HG03378 (cell line): ENCODE results near the gene CREB5.
"Not testable (repeated sequence)": the region's sequence is repeated elsewhere in the genome, so short reads cannot be mapped to it uniquely, and the experiment has no call there.

Experiments
- ATAC-seq: cut with Tn5 transposase; IDR thresholded peaks from one replicate; pipeline ENCODE4 v1.9.1; 2021; ENCODE audit warnings: mild to moderate bottlenecking, moderate library complexity; ENCODE audit not compliant: unreplicated experiment

The CREB5 gene

DNA sequence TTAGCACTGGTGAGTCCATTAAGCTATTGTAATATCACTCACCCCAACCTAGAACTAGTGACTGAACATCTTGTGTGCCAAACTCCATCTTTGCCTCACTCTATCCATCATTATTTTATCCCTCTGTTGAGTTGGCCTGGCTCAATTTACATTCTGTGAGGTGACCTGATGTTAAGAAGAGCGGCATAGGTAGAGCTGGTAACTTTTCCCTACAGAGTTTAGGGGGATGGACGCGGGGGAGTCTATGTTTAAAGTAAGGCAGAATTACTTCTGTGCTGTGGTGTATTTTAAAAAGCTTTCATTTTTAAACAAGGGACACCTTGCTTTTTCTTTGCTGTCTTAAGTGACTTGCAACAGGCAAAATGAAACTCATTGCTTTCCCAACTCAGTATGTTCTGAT, 186.3 kb downstream of the CREB5 start:
- no peak for ATAC-seq

DNA sequence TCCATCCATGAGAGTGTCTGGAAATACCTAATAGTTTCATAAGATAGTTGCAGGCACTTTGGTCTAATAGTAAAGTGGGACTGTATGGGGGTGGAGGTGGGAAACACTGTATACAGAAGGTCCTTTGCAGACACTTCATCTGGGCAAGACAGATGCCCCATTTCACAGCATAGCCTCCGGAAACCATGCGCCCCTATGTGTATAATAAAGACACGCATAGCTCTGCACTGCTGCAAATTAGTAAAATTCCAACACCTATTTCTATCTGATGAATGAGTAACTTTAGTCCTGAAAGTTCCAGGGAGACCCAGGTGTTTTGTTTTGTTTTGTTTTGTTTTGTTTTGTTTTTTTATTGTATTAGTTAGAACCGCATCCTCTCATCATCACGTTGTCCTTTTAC, 187.1 kb downstream of the CREB5 start:
- ATAC-seq, result no peak

DNA sequence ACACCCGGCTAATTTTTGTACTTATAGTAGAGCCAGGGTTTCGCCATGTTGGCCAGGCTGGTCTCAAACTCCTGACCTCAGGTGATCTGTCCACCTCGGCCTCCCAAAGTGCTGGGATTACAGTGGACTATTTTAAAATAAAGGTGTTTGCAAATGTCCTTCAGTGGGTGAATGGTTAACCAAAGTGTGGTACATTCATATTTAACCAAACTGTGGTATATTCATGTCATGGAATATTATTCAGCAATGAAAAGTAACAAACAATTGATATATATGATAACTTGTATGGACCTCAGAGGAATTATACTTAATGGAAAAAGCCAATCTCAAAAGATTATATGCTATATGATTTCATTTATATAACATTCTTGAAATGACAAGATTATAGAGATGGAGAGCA, 190.0 kb downstream of the CREB5 start:
- no peak for ATAC-seq

DNA sequence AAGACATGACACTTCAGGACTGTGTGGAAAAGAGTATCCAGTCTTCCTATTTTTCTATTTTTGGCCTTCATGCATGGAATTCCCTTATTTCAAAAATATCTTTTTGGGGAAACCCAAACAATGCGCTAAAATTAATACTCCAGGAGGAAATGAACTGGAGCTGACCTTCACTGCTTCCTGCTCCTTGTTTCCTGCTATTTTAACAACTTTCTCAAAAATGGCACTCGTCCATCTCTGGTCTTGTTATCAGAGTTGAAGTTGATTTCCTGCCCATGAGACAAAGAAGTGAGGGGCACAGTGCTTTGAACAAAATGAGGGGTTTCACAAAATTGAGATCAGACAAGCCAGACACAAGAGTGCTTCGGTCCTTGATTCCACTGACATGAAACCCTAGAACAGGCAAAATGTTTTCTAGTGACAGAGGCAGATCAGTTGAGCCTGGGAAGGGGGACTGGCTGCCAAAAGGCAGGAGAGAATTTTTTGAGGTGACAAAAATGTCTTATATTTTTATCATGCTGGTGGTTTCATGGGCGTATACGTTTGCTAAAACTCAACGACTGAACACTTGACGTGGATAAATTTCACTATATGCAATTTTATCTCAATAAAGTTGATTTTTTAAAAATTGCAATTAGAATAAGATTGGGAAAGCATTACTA, 193.2 kb downstream of the CREB5 start:
- ATAC-seq, result no peak

DNA sequence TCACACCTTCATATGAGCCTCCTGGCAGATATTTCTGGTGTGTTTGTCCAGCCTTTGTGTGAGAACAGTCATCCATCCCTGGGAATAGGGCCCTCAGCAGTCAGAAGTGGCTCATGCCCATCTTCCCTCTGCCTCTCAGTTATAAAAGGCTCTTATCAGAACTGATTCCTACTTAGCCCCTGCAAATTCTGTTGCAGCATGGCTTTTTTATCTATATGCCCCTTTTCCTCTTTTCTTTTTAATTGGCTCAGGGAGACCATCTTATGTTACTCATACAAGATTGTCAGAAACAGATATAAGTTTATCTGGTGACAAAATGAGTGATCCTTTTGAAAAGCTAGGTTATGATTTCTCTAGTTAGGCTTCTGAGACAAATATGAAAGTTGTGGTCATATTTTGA, 194.1 kb downstream of the CREB5 start:
- ATAC-seq, result no peak

DNA sequence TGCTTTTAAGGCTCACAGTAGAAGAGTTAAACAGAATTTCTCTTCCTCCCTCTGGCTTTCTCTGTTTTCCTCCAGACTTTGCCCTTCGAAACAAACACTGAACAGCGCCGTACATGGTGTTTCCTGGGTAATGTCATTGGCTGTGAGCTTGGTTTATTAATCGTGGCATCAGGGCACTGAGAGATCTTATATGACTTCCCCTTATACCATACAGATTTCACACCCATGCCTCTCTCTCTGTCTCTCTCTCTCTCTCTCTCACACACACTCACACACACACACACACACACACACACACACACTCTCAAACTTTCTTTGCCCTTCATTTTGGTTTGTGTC, 195.5 kb downstream of the CREB5 start:
- no peak for ATAC-seq

DNA sequence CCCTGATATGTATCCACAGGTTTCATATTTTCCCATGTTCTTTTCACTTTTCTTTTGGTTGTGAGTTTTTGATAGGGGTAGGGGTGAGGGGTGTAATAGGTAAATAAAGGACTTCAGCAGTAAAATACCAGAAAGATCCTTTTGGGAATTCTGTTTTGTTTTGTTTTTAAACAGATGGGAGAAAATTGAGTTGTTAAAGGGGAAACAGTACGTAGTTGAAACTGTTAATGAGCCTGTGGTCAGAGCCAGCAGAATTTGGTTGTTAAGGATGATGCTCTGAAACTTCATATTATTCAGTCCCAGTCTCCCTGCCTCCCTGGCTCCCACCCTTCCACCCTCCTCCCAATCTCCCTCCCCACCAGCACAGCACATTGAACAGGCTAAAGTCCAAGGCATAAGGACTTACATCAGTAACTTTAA, 195.9 kb downstream of the CREB5 start:
- ATAC-seq, result no peak

DNA sequence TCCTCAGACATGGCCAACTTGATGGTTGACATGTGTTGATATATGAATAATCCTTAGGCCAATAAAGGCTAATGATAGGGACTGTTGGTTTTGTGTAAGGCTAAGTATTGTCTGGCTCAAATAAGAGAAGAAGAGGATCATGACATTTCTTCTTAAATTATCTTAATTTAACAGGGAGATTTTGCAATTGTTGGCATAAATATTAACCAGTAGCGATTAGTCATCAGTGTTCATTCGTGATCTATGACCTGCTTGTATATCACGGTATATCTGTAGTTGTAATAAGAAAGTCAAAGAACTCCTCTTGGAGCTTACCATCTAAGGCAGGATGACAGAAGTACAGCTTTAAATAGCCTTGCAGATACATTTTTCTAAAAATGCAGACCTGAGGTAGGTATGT, 196.4 kb downstream of the CREB5 start:
- no peak for ATAC-seq

DNA sequence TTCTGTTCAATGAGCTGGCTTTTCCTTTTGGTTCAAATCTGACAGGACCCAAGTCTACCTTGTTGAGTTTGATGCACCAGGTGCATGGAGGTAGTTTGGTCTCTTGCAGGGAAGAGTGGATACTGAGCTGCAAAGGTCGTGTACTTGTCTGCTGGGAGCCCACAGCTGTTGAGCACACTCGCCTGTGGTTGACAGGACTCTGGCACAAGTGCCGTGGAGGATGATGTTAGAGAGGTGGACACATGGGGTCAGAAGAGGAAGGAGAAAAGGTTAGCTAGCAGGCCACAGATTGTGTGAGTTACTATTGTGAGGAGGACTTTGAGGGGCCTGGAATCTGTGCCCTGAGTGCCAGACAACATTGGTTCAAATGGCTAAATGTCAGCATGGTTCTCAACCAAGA, 197.3 kb downstream of the CREB5 start:
- ATAC-seq, result no peak

DNA sequence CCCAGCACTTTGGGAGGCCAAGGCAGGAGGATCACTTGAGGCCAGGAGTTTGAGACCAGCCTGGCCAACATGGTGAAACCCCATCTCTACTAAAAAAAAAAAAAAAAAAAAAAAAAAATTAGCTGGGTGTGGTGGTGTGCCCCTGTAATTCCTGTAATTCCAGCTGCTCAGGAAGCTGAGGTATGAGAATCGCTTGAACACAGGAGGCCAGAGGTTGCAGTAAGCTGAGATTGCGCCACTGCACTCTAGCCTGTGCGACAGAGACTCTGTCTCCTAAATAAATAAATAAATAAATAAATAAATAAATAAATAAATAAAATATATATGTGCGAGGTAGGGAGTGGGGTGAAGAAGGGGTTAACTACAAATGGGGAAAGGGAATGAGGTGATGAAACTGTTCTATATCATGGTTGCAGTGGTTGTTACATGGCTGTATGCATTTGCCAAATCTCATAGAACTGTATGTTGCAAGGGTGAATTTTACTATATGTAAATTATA, 199.1 kb downstream of the CREB5 start:
- ATAC-seq, result not testable (repeated sequence)

DNA sequence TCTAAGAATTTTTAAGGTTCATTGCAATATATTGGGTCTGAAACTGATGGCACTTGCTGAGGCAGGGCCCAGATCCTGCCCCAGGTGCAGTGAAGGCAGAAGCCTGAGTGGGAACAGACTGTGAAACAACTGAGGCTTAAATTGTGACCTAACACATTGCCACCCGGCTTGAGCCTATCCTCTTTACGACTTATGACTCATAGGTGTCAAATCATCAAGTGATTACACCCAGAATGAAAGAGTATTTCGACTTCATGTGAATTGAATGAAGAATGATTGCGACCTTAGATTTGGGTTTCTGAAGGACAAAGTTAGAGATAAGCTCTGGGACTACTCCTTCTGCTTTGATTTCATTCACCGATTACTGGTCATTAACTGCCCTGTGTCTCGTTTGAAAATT, 200.9 kb downstream of the CREB5 start:
- no peak for ATAC-seq

DNA sequence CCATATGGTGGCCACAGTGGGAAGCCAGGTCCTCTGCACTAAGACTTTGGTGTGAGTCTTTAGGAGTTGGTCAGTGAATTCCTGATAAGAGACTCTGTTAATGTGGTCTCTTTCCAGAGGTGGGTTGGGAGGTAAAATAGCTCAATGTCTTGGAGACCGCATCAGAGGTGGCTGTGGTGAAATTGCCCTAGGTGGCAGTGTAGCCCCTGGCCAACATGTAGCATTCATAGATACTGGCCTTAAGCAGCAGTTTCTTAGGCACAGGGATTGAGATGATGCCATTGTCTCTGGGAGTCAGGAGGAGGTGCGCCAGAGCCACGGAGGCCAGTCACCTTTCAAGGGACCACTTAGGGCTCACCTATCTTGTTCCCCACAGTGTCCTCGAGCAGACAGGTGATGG, 202.8 kb downstream of the CREB5 start:
- no peak for ATAC-seq

DNA sequence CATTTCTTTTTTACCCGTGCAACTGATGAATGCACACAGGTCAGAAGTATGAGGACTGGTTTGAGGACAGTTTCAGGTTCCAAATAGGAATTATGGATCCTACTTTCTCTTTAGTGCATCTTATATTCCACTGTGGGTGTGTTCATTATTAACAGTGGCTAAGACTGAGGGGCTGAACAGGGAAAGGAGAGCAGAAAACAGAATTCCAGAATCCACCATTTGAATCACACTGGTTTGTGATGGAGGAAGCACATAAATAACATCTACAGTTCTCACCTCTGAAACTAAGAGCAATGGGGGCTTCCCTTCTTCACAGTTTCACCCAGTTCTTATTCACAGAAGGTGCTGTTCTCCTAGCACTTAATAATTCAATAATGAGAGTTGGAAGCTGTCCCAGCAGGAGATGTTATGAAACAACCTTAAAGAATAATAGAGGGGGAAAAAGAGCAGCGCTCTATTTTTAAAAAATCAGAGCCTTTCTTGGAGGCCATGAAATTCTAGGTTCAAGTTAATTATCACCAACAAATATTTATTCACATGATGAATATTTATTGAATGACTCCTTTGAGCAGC, 205.1 kb downstream of the CREB5 start:
- ATAC-seq, result no peak

DNA sequence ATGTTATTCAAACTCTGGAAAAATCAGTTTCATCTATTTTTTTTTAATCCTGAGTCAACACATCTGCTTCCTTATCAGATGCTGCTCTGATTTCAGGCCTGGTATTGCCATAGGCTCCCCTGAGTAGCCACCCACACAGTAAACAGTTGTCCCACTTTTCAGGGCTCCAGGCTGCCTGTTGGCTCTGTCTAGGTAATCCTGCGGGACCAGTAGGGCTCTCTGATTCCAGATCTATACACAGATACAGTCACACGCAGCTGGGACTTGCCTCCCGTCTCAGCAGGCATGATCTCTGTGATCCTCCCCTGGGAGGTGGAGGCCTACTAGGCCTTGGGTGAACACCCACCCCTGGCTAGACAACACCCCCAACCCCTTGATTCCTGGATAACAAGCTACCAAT, 206.1 kb downstream of the CREB5 start:
- ATAC-seq, result no peak

DNA sequence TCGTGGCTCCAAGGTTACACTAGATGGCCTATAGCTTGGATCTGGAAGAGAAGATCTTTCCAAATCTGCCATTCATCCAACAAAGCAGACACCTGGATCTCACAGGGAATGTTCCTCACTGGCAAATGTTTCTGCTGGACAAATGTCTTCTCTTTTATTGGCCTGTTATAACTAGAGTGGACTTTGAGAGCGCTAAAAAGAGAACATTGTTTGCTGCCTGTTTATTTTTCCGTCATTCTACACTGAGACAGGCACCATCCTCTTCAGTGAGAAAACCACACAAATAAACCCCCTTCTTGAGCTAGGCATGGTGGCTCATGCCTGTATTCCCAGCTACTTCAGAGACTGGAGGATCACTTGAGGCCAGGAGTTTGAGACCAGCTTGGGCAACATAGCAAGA, 206.9 kb downstream of the CREB5 start:
- ATAC-seq, result no peak

DNA sequence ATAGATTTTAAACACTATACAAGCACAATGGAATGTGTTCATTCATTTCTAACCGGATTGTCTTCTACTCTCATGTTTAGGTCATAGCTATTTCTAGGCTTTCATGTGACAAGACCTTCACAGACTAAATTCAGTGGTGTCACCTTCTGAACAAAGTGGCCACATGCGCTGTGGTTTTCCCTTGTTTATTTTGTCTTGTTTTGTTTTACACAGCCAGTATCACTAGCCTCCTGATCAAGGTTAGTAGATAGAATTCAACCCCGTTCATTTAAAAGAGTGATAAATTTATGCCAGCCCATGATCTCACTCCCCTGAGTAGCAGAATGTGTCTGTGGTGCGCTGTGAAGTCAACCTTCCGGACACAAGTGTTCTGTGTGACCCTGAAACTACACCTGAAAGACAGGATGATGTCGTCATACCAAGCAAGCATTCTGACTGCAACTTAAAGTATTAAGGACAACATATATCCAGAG, 209.1 kb downstream of the CREB5 start:
- ATAC-seq, result peak; percentile 67

DNA sequence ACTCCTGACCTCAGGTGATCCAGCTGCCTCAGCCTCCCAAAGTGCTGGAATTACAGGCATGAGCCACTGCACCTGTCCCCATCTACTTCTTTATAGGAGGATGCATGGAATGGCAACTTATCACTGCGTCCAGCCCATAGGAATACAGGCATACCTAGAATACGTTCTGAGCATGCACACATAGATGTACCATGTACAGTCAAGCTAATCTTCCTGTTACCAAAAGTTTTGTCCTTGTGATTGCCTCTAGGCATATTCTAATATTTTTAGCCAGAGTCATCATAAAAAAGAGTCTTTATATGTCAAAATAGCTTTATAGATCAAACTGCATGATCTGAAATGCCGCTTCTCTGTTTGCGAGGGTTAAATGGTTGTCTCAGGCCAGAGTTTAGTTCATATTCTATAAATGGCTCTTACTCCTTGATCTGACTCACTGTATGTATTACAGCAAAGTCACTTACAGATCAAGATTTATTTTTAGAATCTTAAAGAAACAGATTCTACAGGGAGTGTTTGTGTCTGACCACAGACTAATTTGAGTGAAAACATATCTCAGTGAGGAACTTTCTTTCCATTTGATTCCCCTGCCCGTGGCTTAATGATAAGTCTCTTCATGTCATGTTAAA, 210.9 kb downstream of the CREB5 start:
- no peak for ATAC-seq

DNA sequence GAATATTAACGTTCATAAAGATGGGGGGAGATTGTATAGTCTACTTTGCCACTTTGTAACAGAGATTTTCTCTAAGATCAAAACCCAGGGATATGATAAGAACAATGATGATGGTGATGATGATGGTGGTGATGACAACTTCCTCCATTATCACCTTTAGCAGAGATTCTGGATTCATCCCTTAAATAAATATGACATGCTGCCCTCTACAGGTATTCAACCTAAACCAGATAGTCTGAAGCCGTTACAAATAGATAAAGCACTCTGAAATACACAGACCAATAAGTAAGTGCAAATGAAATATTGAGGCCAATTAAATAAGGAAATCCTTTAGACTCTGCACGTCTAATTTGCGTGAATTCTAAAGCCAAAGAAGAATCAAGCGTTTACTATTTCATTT, 211.5 kb downstream of the CREB5 start:
- ATAC-seq, result no peak

DNA sequence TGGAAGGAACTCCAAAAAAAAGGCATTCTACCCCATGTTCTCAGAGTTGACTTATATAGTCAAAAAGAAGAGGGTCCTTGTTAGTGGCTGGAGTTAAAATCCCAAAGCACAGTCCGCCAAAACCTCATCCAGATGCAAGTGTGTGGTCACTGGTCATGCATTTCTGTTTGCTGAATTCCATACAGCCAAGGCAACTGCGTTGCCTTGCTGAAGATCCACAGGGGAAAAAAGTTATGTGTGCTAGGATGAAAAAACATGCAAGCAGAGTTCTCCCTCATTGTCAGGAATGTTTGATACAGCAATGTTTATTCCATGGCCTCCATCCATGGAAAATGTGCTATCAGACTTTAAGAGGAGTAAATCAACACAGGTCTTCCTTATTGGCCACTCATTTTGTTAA, 213.1 kb downstream of the CREB5 start:
- no peak for ATAC-seq

DNA sequence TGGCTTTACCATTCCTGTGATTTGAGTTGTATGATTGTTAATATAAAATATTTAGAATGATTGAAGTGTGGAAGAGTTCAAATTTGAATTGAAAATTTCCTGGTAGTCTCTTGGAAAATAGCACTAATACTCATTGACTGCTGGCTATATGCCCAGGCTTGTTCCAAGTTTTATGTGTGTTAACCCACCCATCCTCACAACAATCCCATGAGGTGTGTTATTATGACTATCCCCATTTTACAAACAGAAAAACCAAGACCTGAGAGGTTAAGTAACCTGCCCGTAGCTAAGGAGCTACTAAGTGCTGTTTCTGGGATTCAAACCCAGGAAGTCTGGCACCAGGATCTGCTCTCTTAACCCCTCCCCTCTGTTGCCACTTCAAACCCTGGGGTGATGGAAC, 213.9 kb downstream of the CREB5 start:
- no peak for ATAC-seq

DNA sequence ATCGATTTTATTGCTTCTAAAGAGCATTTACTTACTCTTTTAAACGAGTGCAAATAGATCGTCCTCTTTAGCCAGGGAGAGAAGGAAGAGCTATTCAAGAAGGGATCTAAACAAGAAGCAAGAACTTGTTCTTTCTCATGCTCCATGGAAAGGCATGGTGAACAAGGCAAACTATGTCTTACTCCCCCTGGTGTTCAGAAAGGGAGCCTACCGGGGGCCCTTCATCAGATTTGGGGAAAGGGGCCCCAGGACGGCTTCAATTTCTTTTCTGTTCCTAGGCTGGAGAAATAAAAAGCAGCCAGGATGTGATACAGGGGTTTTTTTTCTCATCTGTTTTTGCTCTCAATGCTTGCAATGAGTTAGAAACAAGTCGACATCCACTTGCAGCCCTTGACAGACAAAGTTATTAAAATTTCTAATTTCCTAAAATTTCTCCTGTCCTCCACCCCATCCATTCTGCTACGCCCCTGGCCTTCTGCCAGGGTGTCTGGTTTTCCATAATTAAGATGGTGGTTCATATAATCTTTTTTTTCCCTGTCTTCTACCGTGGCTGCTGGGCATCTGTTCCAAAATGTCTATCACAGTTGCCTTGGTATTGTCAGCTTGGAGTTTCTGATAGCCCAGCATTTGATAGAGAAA, 214.4 kb downstream of the CREB5 start:
- ATAC-seq, result no peak

DNA sequence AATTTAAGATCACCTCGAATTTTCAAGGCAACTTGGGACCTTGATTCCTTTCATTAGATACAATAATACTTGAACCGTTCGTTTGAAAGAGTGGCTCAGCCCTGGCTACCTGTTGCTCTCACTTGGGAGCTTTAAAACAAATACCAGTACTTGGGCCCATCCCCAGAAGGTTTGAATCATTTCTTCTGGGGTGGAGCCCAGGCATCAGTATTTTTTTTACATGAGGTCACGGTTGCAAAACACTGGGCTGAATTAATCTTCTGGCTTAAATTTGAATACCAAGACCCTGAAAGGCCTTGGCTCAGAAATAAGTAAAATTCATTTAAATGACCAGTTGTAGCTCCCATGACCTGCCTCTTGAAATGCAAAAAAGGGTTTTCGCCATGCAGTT, 214.9 kb downstream of the CREB5 start:
- no peak for ATAC-seq
